Globus pallidus (tissue), 1 donor: ENCODE measurements around the gene PRSS48.
"Not testable (repeated sequence)": the region's sequence is repeated elsewhere in the genome, so short reads cannot be mapped to it uniquely, and the experiment has no call there.

Experiments
- DNase-seq: peaks from one replicate; pipeline ENCODE4 v3.0.0-alpha.2; 2015; ENCODE audit warnings: low spot score

PRSS48 gene

GRCh38 chr4:151318307-151319006 is 41.5 kb downstream of the PRSS48 start:
- no peak for DNase-seq

- no peak for DNase-seq
Measured at GRCh38 chr4:151319490-151319889, 42.5 kb downstream of the PRSS48 start.

GRCh38 chr4:151321586-151321985 is 44.6 kb downstream of the PRSS48 start:
- no peak for DNase-seq

- DNase-seq, result not testable (repeated sequence)
Measured at GRCh38 chr4:151322161-151322560, 45.2 kb downstream of the PRSS48 start.

GRCh38 chr4:151322570-151322969 is 45.6 kb downstream of the PRSS48 start:
- no peak for DNase-seq

- DNase-seq, result no peak
Measured at GRCh38 chr4:151323667-151324066, 46.7 kb downstream of the PRSS48 start.

GRCh38 chr4:151324124-151324751 is 47.3 kb downstream of the PRSS48 start:
- DNase-seq, result peak; percentile 62

GRCh38 chr4:151324752-151325110 is 47.8 kb downstream of the PRSS48 start:
- no peak for DNase-seq

- peak; percentile 73 for DNase-seq
Measured at GRCh38 chr4:151325111-151325948, 48.4 kb downstream of the PRSS48 start, which contains the start of gene SH3D19. SH3D19 (minus strand) TSS chr4:151325605; CDS start chr4:151325352, 253 bp downstream.

- no peak for DNase-seq
Measured at GRCh38 chr4:151325949-151326246, 48.9 kb downstream of the PRSS48 start.

GRCh38 chr4:151329217-151330007 is 52.5 kb downstream of the PRSS48 start:
- DNase-seq, result no peak

GRCh38 chr4:151331276-151332042 is 54.5 kb downstream of the PRSS48 start:
- no peak for DNase-seq

- DNase-seq, result no peak
Measured at GRCh38 chr4:151339467-151339866, 62.5 kb downstream of the PRSS48 start.

GRCh38 chr4:151340751-151341385 is 63.9 kb downstream of the PRSS48 start:
- no peak for DNase-seq
